ENCODE data around the gene FEZ2.
A peak's percentile ranks its signal among the peaks of the same experiment; 100 is the strongest.

The FEZ2 gene

DNA sequence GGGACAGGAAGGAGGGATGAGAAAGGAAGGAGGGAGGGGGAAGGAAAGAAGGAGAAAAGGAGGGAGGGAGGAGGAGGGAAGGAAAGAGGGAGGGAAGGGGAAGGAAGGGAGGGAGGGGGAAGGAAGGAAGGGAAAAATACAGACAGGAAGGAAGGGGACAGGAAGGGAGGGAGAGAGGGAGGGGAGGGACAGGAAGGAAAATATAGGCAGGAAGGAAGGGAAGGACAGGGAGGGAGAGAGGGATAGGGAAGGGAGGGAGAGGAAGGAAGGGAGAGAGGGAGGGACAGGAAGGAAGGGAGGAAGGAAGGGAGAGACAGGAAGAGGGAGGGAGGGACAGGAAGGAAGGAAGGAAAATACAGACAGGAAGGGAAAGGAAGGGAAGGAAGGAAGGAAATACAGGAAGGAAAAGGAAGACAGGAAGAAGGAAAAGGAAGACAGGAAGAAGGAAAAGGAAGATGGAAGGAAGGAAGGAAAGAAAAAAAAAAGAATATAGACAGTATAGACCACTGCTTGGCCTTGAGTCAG lies 63.6 kb downstream of the FEZ2 start:
- no peak for DNase-seq (ENCODE audit: low read depth)
- no peak overlapping the region for H3K4me3 ChIP-seq (ENCODE audit: control insufficient read depth, low read depth, low read length)
- TF ChIP-seq, protein P1, sequence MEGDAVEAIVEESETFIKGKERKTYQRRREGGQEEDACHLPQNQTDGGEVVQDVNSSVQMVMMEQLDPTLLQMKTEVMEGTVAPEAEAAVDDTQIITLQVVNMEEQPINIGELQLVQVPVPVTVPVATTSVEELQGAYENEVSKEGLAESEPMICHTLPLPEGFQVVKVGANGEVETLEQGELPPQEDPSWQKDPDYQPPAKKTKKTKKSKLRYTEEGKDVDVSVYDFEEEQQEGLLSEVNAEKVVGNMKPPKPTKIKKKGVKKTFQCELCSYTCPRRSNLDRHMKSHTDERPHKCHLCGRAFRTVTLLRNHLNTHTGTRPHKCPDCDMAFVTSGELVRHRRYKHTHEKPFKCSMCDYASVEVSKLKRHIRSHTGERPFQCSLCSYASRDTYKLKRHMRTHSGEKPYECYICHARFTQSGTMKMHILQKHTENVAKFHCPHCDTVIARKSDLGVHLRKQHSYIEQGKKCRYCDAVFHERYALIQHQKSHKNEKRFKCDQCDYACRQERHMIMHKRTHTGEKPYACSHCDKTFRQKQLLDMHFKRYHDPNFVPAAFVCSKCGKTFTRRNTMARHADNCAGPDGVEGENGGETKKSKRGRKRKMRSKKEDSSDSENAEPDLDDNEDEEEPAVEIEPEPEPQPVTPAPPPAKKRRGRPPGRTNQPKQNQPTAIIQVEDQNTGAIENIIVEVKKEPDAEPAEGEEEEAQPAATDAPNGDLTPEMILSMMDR (IDR thresholded peaks at IDR 0.05; ENCODE audit: control insufficient read depth, insufficient read depth, low read depth, low read length, missing control alignments), result no peak

DNA sequence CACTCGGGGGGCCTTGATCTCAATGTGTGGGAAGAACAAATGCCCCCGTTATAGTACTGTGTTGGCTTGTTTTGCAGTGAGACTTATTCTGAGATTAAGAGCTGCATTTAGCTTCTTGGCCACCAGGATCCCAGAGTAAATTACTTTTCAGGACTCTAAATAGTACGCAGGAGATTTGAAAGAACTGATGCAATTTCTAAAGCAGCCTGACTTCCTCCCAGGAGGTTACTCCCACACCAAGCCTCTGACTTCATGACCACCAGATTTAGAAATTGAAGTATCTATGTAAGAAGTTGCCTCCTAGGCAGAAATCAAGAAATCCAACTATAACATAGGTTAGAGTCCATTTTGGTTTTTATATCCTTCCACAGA lies 67.0 kb downstream of the FEZ2 start:
- H3K4me3 ChIP-seq (ENCODE audit: control insufficient read depth, low read depth, low read length), result no peak overlapping the region
- DNase-seq (ENCODE audit: low read depth), result no peak

DNA sequence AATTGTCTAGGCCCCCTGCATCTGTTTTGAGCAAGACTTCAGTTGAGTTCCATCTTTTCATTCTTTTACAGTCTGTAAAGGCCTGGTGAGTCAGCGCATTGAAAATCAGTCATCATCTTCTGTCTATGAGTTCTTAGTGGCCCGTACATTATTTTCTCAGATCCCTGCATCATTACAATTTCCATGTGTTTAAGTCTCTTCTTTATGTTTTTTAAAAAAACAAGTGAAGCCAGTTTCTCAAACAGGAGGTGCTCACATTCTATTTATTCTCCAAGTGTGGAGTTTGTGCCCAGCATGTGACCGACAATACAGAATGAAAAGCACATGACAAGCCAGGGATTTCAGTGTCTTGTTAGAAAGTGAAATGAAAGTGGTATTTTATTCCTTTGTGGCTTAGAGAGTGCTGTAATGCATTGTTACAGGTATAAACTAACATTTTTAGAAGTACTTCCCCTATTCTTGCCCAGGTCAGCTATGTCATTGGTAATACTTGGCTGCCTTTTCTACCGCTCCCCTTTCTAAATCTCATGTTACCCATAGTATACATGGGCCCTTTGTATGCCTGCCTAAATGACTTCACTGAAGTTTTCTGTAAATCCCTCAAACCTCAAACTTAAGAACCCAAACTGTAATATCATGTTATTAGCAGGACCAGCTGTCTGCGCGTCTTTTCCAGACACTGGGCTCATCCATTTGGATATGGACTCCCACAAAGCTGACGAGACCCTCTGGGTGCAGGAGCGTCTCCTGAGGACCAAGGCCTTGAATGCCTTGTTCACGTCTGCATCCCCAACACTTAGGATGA lies 67.6 kb downstream of the FEZ2 start:
- DNase-seq (ENCODE audit: low read depth), result peak; percentile 45
- TF ChIP-seq, protein P1 (IDR thresholded peaks at IDR 0.05; ENCODE audit: control insufficient read depth, insufficient read depth, low read depth, low read length, missing control alignments), result no peak
- no peak overlapping the region for H3K4me3 ChIP-seq (ENCODE audit: control insufficient read depth, low read depth, low read length)

More for the DNA sequence above, 67.0 kb downstream of the FEZ2 start:
- TF ChIP-seq, protein P1 (IDR thresholded peaks at IDR 0.05; ENCODE audit: control insufficient read depth, insufficient read depth, low read depth, low read length, missing control alignments), result peak; percentile 21

DNA sequence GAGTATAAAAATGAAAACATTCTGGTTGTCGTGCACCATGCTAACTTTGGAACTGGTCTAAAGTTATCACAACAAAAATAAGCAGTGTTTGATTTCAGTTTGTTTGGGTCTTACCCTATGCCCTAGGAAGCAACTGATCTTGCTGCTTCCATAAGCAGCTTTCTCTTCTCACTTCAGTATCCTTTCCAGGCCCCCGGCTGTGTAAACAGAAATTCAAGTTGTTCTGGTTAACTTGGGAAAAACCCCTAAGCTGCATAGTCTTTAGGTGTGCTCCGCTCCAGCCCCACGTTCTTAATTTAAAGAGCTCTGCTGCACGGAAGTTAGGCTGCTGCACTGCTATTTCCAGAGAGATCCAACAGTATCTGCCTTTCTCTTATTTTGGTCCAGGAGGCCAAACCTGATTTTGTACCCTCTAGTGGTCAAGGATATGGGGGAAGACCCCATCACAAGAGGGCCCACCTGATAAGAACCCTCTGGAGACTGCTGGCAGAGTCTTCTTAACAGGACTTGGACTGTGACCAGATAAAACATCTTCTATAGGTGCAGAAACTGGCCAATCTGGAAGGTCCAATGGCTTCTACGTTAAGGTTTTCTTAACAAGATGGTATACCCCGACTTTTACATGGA lies 69.1 kb downstream of the FEZ2 start:
- no peak overlapping the region for H3K4me3 ChIP-seq (ENCODE audit: control insufficient read depth, low read depth, low read length)
- no peak for DNase-seq (ENCODE audit: low read depth)

DNA sequence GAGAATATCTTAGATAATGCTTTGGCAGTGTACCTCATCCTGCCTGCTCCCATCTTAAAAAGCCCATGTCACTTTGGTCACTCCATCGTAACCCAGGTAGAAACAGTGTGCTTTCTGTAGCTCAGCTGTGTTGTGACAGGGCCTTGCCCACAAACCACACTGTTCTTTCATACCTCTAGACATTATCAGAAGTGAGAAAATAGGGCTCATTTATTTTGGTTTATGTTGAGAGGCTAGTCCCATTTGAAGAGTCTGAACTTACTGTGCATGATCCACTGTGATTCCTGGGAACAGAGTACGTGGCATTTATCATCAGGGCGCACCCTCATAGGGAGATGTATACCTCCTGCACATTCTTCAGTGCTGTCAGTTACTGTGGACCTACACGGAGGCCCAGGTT lies 69.7 kb downstream of the FEZ2 start:
- H3K4me3 ChIP-seq (ENCODE audit: control insufficient read depth, low read depth, low read length), result no peak overlapping the region
- no peak for DNase-seq (ENCODE audit: low read depth)
- TF ChIP-seq, protein P1 (IDR thresholded peaks at IDR 0.05; ENCODE audit: control insufficient read depth, insufficient read depth, low read depth, low read length, missing control alignments), result no peak

More for the DNA sequence above, 69.1 kb downstream of the FEZ2 start:
- TF ChIP-seq, protein P1 (IDR thresholded peaks at IDR 0.05; ENCODE audit: control insufficient read depth, insufficient read depth, low read depth, low read length, missing control alignments), result no peak

DNA sequence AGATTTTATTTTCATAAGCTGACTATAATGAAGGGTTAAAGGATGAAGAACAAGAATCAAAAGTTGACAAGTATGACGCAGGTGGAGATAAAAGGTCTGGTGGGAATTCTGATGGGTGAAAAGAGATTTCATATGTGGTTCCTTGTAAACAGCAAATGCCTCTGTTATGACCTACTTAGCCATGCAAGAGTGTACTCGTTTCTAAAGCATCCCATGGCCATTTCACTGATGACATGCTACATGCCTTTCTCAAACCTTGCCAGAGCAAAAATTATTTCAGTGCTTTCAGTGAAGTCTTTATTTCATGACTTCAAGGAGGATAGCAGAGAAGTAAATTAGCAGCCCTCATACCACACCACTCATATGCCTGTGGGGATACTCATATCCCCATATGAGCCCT lies 71.7 kb downstream of the FEZ2 start:
- DNase-seq (ENCODE audit: low read depth), result no peak
- no peak overlapping the region for H3K4me3 ChIP-seq (ENCODE audit: control insufficient read depth, low read depth, low read length)
- TF ChIP-seq, protein P1 (IDR thresholded peaks at IDR 0.05; ENCODE audit: control insufficient read depth, insufficient read depth, low read depth, low read length, missing control alignments), result no peak

Measured in AG09309 (cell line).